Measurements from ENCODE around the gene SPTBN4. TPM values are rescaled to one million over a fixed set of nuclear protein-coding genes. Genes with fewer than 3 reads are reported as not detected.
"Not testable (repeated sequence)": the region's sequence is repeated elsewhere in the genome, so short reads cannot be mapped to it uniquely, and the experiment has no call there.

SPTBN4 gene
- total RNA-seq, 6 donors from 2014 or later, result 0.33 to 8.4 (median 0.67) TPM

DNA sequence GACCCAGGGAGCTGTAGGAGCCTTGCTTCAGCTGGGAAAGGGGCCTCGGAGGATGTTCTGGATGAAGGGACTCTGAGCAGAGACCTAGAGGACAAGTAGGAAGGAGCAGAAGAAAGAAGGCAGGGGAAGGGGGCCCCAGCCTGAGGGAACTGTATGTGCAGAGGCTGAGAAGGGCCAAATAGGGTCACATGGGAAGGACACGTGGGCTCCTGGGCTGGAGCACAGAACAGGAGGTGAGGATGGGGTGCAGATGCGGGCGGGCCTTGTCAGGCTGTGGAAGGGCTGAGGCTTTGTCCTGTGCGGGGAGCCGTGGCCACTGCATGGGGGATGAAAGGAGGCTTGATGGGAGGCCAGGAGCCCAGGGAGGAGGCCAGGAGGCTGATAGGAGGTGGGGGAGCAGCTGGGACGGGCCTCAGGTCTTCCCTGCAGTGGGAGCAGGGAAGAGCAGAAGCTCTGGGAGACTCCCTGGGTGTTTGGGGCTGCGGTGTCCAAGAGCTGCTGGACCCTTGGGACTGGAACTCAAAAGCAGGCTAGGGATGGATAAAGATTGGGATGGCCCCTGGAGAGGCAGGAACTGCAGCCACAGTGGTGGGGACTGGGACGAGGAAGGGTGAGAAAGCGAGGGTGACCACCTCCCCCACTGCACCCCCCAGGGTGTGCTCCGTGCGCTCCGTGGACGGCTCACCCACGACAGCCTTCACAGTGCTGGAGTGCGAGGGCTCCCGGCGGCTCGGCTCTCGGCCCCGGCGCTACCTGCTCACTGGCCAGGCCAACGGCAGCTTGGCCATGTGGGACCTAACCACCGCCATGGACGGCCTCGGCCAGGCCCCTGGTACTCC lies 123.0 kb downstream of the SPTBN4 start:
- no peak overlapping the region for H3K4me3 ChIP-seq
- no peaks in the 10 kb centered on the region for H3K9me3 ChIP-seq
- no peak overlapping the region for H3K27ac ChIP-seq
- TF ChIP-seq, protein P1, sequence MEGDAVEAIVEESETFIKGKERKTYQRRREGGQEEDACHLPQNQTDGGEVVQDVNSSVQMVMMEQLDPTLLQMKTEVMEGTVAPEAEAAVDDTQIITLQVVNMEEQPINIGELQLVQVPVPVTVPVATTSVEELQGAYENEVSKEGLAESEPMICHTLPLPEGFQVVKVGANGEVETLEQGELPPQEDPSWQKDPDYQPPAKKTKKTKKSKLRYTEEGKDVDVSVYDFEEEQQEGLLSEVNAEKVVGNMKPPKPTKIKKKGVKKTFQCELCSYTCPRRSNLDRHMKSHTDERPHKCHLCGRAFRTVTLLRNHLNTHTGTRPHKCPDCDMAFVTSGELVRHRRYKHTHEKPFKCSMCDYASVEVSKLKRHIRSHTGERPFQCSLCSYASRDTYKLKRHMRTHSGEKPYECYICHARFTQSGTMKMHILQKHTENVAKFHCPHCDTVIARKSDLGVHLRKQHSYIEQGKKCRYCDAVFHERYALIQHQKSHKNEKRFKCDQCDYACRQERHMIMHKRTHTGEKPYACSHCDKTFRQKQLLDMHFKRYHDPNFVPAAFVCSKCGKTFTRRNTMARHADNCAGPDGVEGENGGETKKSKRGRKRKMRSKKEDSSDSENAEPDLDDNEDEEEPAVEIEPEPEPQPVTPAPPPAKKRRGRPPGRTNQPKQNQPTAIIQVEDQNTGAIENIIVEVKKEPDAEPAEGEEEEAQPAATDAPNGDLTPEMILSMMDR (IDR thresholded peaks at IDR 0.05), result no peak
- TF ChIP-seq POLR2AphosphoS5 (IDR thresholded peaks at IDR 0.05) (no peak), EP300 (IDR thresholded peaks at IDR 0.05) (no peak), POLR2A (IDR thresholded peaks at IDR 0.05) (no peak)
- H3K4me1 ChIP-seq, result peaks cover 0 to 5% (median 0%) of the 10 kb centered on the region in 4 donors
- 95 to 96% methylated on average over 16 to 25 of the region's 26 CpGs for WGBS, 2 donors
- no peak for DNase-seq
- no peak for ATAC-seq (ENCODE audit: low FRiP score in 2 of 2)
- peaks cover 0 to 45% (median 25%) of the 10 kb centered on the region in 4 donors for H3K36me3 ChIP-seq
- H3K27me3 ChIP-seq, result no peaks in the 10 kb centered on the region

DNA sequence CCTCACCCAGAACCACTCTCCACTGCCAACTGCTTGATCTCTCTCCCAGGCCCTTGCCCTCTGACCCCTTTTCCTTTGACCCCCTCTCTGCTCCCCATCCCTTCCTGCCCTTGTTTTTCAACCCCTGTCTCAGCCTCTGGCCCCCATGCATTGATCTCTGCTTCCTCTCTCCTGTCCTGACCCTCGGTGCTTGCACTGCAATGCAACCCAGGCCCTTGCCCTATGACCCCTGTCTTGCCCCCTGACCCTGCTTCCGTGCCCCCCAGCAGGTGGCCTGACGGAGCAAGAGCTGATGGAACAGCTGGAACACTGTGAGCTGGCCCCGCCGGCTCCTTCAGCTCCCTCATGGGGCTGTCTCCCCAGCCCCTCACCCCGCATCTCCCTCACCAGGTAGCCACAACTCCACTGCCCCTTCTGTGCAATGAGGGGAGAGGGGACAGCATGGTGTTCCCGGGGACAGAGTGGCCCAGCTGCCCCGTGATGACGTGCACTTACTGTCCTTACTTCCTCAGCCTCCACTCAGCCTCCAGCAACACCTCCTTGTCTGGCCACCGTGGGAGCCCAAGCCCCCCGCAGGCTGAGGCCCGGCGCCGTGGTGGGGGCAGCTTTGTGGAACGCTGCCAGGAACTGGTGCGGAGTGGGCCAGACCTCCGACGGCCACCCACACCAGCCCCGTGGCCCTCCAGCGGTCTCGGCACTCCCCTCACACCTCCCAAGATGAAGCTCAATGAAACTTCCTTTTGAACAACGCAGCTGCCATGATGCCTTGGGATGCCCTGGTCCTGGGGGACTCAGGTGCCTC lies 123.9 kb downstream of the SPTBN4 start:
- no peaks in the 10 kb centered on the region for H3K9me3 ChIP-seq
- H3K27ac ChIP-seq, result no peak overlapping the region
- WGBS, 2 donors, result 85 to 88% methylated on average over 10 to 22 of the region's 22 CpGs
- peaks cover 0 to 38% (median 23%) of the 10 kb centered on the region in 4 donors for H3K36me3 ChIP-seq
- ATAC-seq (ENCODE audit: low FRiP score in 2 of 2), result peak in 1 of 2 donors; percentile 11
- peak in 1 of 2 donors; percentile 74 for DNase-seq
- TF ChIP-seq POLR2A (IDR thresholded peaks at IDR 0.05) (no peak), POLR2AphosphoS5 (IDR thresholded peaks at IDR 0.05) (no peak), EP300 (IDR thresholded peaks at IDR 0.05) (no peak)
- no peak overlapping the region for H3K4me3 ChIP-seq
- H3K27me3 ChIP-seq, result peaks cover 0 to 4% (median 0%) of the 10 kb centered on the region in 4 donors
- peaks cover 0 to 5% (median 0%) of the 10 kb centered on the region in 4 donors for H3K4me1 ChIP-seq

DNA sequence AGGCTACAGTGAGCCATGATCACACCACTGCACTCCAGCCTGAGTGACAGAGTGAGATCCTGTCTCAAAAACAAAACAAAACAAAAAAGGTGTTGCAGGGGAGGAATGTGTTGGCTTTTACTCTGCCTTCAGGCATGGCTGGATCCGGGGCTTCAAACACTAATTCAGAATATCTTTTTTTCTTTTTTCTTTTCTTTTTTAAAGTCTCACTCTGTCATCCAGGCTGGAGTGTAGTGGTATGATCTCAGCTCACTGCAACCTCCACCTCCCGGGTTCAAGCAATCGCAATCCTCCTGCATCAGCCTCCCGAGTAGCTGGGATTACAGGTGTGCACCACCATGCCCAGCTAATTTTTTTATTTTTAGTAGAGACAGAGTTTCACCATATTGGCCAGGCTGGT lies 124.9 kb downstream of the SPTBN4 start:
- H3K4me1 ChIP-seq; H3K9me3 ChIP-seq; ATAC-seq (ENCODE audit: low FRiP score in 2 of 2); H3K27me3 ChIP-seq; DNase-seq; H3K27ac ChIP-seq; H3K4me3 ChIP-seq: not testable (repeated sequence)
- H3K36me3 ChIP-seq, result peaks cover 0 to 31% (median 19%) of the 10 kb centered on the region in 4 donors
- 91% methylated on average over 4 of the region's 4 CpGs for WGBS, 2 donors

DNA sequence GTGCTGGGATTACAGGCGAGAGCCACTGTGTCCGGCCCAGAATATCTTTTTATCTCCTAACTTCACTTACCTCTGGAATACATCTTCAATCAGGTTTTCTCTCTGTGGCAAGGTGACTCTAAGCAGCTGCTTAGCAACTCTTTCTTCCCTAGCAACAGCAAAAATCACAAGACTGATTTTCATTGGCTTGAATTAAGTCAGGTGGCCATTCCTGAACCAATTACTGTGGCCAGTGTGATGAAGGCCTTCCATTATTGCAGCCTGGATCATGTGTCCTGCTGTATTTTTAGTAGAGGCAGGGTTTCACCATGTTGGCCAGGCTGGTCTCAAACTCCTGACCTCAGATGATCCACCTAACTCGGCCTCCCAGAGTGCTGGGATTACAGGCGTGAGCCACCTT lies 125.4 kb downstream of the SPTBN4 start:
- DNase-seq (no peak), ATAC-seq (ENCODE audit: low FRiP score in 2 of 2) (peak in 1 of 2 donors; percentile 16)
- 89 to 94% methylated on average over 4 of the region's 4 CpGs for WGBS, 2 donors
- Histone ChIP-seq H3K27me3 (peaks cover 0 to 10% (median 4%) of the 10 kb centered on the region in 4 donors), H3K27ac (no peak overlapping the region), H3K4me1 (peaks cover 7 to 12% (median 7%) of the 10 kb centered on the region in 4 donors), H3K4me3 (no peak overlapping the region), H3K9me3 (no peaks in the 10 kb centered on the region), H3K36me3 (peaks cover 0 to 26% (median 17%) of the 10 kb centered on the region in 4 donors)
- TF ChIP-seq EP300 (IDR thresholded peaks at IDR 0.05) (no peak), POLR2AphosphoS5 (IDR thresholded peaks at IDR 0.05) (no peak), POLR2A (IDR thresholded peaks at IDR 0.05) (no peak)
- TF ChIP-seq, protein P1 (IDR thresholded peaks at IDR 0.05), result no peak

DNA sequence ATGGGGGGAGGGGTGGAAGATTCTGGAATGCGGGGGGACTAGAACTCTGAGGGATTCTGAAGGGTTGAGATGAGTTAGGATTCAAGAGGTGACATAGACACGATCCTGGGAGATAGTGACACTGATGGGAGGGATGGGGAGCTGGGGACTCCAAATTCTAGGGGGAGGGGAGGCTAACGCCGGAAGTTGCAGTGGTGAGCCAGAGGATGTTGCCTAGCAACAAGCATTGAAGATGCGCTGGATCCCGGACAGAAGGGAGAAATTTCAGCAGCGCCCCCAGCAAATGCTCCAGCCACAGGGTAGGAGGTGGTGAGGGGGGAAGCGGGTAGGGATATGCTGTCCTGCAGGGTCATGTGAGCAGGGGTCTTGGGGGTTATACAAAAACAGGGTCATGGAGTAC lies 127.5 kb downstream of the SPTBN4 start:
- TF ChIP-seq, protein P1 (IDR thresholded peaks at IDR 0.05), result no peak
- TF ChIP-seq POLR2AphosphoS5 (IDR thresholded peaks at IDR 0.05) (no peak), POLR2A (IDR thresholded peaks at IDR 0.05) (no peak), EP300 (IDR thresholded peaks at IDR 0.05) (no peak)
- H3K27ac ChIP-seq, result no peak overlapping the region
- peaks cover 0 to 30% (median 12%) of the 10 kb centered on the region in 4 donors for H3K27me3 ChIP-seq
- H3K9me3 ChIP-seq, result no peaks in the 10 kb centered on the region
- peaks cover 24 to 32% (median 28%) of the 10 kb centered on the region in 4 donors for H3K4me1 ChIP-seq
- DNase-seq (no peak), ATAC-seq (ENCODE audit: low FRiP score in 2 of 2) (no peak)
- 25 to 35% methylated on average over 8 of the region's 8 CpGs for WGBS, 2 donors
- H3K4me3 ChIP-seq, result no peak overlapping the region
- H3K36me3 ChIP-seq, result peaks cover 0 to 9% (median 2%) of the 10 kb centered on the region in 4 donors

All from upper lobe of left lung (tissue), 6 donors.